ENCODE results near the gene EFCAB8. TPM values are rescaled to one million over a fixed set of nuclear protein-coding genes. Genes with fewer than 3 reads are reported as not detected.

Gene EFCAB8
- total RNA-seq, 1 experiment from 2014 or later = not detected

DNA sequence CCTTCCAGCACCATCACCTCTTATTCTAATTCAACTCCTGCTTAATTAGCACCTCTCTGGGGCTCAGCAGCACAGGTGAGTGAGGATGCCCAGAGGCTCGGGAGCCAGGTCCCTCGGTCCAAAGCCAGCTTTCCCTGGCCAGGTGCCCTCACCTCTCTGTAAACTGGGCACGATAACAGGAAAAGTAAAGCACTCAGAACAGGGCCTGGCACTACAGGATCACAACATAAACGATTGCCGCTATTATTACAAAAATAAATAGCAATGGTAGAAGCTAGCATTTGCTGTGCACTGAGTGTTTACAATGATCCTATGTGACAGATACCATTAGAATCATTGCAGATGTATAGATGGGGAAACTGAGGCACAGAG is 151.4 kb downstream of the EFCAB8 start:
- Histone ChIP-seq H4K20me1 (ENCODE audit: low read length) (no peaks in the 10 kb centered on the region), H3K9me2 (replicated peaks; ENCODE audit: low read length) (no peaks in the 10 kb centered on the region), H2AFZ (ENCODE audit: low read length) (no peak overlapping the region), H3K36me3 (ENCODE audit: low read depth, low read length) (no peaks in the 10 kb centered on the region), H3F3A (ENCODE audit: low read length, unreplicated experiment) (no peaks in the 10 kb centered on the region), H3K4me3 (ENCODE audit: low read length) (no peak overlapping the region), H3K27ac (ENCODE audit: low read length) (no peak overlapping the region), H3K4me2 (ENCODE audit: low read length) (no peak overlapping the region), H3K9ac (ENCODE audit: low read length) (no peak overlapping the region), H3K27me3 (ENCODE audit: low read length) (peaks cover 45% of the 10 kb centered on the region), H3K79me2 (ENCODE audit: low read length) (no peaks in the 10 kb centered on the region), H3K4me1 (ENCODE audit: insufficient read depth, low read length) (no peaks in the 10 kb centered on the region), H3K9me3 (ENCODE audit: low read length) (no peaks in the 10 kb centered on the region)
- no TSS peak for BruUV-seq (replicated peaks)
- CTCF ChIA-PET = no interaction called here
- ATAC-seq (no peak), DNase-seq (no peak)
- no peak for TF ChIP-seq EZH2 (IDR thresholded peaks at IDR 0.05; ENCODE audit: low read length, unreplicated experiment)
- no peak for TF ChIP-seq EZH2phosphoT487 (IDR thresholded peaks at IDR 0.05; ENCODE audit: borderline replicate concordance, low read length)
- TF ChIP-seq, protein P1, sequence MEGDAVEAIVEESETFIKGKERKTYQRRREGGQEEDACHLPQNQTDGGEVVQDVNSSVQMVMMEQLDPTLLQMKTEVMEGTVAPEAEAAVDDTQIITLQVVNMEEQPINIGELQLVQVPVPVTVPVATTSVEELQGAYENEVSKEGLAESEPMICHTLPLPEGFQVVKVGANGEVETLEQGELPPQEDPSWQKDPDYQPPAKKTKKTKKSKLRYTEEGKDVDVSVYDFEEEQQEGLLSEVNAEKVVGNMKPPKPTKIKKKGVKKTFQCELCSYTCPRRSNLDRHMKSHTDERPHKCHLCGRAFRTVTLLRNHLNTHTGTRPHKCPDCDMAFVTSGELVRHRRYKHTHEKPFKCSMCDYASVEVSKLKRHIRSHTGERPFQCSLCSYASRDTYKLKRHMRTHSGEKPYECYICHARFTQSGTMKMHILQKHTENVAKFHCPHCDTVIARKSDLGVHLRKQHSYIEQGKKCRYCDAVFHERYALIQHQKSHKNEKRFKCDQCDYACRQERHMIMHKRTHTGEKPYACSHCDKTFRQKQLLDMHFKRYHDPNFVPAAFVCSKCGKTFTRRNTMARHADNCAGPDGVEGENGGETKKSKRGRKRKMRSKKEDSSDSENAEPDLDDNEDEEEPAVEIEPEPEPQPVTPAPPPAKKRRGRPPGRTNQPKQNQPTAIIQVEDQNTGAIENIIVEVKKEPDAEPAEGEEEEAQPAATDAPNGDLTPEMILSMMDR (conservative IDR thresholded peaks at IDR 0.05; ENCODE audit: low read depth, low read length) = no peak
- POLR2A ChIA-PET (ENCODE audit: unreplicated experiment) = no interaction called here
- intact Hi-C loops (cut with micrococcal nuclease) = no loop called here

DNA sequence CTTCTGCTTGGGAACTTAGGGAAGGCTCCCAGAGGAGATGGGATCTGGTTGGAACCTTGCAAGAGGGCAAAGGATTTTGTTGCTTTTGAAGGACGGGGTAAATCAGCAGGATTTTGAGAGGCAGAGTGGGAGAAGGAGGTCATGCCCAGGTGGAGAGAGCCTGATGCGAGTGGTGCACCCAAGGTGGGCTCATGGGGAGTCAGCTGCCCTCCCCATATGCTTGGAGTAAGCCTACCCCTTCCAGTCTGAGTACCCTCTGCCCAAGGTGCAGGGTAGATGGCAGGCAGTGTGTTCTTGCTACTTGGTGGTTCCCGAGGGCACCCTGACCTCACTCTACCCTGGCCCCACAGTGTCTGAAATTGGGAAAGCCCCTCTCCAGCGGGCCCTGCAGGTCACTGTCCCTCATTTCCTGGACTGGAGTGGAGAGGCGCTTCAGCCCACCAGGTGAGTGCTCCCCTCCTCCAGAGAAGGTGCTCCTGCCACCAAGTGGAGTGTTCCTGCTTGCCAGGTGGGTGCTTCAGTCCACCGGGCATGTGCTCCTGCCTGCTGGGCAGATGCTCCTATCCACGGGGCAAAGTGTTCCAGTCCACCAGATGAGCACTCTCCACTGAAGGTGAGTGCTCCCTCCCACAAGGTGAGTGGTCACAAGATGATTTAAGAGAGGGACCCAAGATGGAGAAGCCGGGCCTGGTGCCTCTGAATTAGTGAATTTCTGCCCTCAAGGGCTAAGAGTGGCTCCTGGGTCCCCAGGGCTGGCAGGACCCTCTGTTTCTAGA is 152.1 kb downstream of the EFCAB8 start:
- H3K9me3 ChIP-seq (ENCODE audit: low read length) = no peaks in the 10 kb centered on the region
- peaks cover 49% of the 10 kb centered on the region for H3K27me3 ChIP-seq (ENCODE audit: low read length)
- no peaks in the 10 kb centered on the region for H3K9me2 ChIP-seq (replicated peaks; ENCODE audit: low read length)
- H3K36me3 ChIP-seq (ENCODE audit: low read depth, low read length) = no peaks in the 10 kb centered on the region
- no peak overlapping the region for H3K27ac ChIP-seq (ENCODE audit: low read length)
- POLR2A ChIA-PET (ENCODE audit: unreplicated experiment) = no interaction called here
- H3K79me2 ChIP-seq (ENCODE audit: low read length) = no peaks in the 10 kb centered on the region
- no peak for ATAC-seq
- no peak overlapping the region for H3K4me3 ChIP-seq (ENCODE audit: low read length)
- H3F3A ChIP-seq (ENCODE audit: low read length, unreplicated experiment) = no peaks in the 10 kb centered on the region
- H3K9ac ChIP-seq (ENCODE audit: low read length) = no peak overlapping the region
- CTCF ChIA-PET = no interaction called here
- H3K4me2 ChIP-seq (ENCODE audit: low read length) = no peak overlapping the region
- TF ChIP-seq, protein P1 (conservative IDR thresholded peaks at IDR 0.05; ENCODE audit: low read depth, low read length) = no peak
- TF ChIP-seq EZH2phosphoT487 (IDR thresholded peaks at IDR 0.05; ENCODE audit: borderline replicate concordance, low read length) (no peak), EZH2 (IDR thresholded peaks at IDR 0.05; ENCODE audit: low read length, unreplicated experiment) (no peak)
- no TSS peak for BruUV-seq (replicated peaks)
- no peak for DNase-seq
- intact Hi-C loops (cut with micrococcal nuclease) = no loop called here
- H2AFZ ChIP-seq (ENCODE audit: low read length) = no peak overlapping the region
- no peaks in the 10 kb centered on the region for H3K4me1 ChIP-seq (ENCODE audit: insufficient read depth, low read length)
- H4K20me1 ChIP-seq (ENCODE audit: low read length) = no peaks in the 10 kb centered on the region

Other genes starting within 250 kb of the EFCAB8 start
- gene C20orf203, start 185.0 kb upstream of the EFCAB8 start, total RNA-seq (2014; rRNA removed) = not detected in 2 replicates
- 32.5 and 33.5 TPM in 2 replicates for gene COMMD7, start 115.5 kb upstream of the EFCAB8 start, total RNA-seq (2014; rRNA removed)
- 7.3 and 9.3 TPM in 2 replicates for gene DNMT3B, start 96.5 kb upstream of the EFCAB8 start, total RNA-seq (2014; rRNA removed)
- gene MAPRE1, start 39.0 kb upstream of the EFCAB8 start, total RNA-seq (2014; rRNA removed) = 81.4 and 91.3 TPM in 2 replicates
- not detected in 2 replicates for gene SUN5, start 145.5 kb downstream of the EFCAB8 start, total RNA-seq (2014; rRNA removed)
- not detected in 2 replicates for gene BPIFB2, start 148.8 kb downstream of the EFCAB8 start, total RNA-seq (2014; rRNA removed)
- gene BPIFB6, start 172.7 kb downstream of the EFCAB8 start, total RNA-seq (2014; rRNA removed) = not detected in 2 replicates
- not detected in 2 replicates for gene BPIFB3, start 195.0 kb downstream of the EFCAB8 start, total RNA-seq (2014; rRNA removed)
- not detected in 2 replicates for gene BPIFB4, start 220.7 kb downstream of the EFCAB8 start, total RNA-seq (2014; rRNA removed)